HG03342 (cell line): ENCODE data around the gene DUS2.
A peak's percentile ranks its signal among the peaks of the same experiment; 100 is the strongest.

Experiments
- ATAC-seq: cut with Tn5 transposase; IDR thresholded peaks from one replicate; pipeline ENCODE4 v1.9.1; 2021; ENCODE audit warnings: mild to moderate bottlenecking, moderate library complexity; ENCODE audit not compliant: unreplicated experiment

DUS2 gene

GRCh38 chr16:68040506-68041288 is 17.6 kb downstream of the DUS2 start:
- ATAC-seq, result peak; percentile 78

DNA sequence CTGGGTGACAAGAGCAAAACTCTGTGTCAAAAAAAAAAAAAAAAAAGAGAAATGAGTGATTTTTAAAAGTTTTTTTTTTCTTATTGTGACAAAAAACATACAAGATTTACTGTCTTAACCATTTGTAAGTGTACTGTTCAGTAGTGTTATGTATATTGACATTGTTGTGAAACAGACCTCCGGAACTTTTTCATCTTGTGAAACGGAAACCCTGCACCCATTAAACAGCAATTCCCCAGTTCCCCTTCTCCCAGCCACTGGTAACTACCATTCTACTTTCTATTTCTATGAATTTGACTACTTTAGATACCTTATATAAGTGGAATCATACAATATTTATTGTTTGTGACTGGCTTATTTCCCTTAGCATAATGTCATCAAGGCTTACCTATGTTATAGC is 18.7 kb downstream of the DUS2 start:
- no peak for ATAC-seq

- ATAC-seq, result no peak
Observed at GRCh38 chr16:68046106-68046505, 23.0 kb downstream of the DUS2 start.

GRCh38 chr16:68047987-68048386 is 24.9 kb downstream of the DUS2 start:
- no peak for ATAC-seq

- ATAC-seq, result no peak
Observed at GRCh38 chr16:68049449-68049848, 26.4 kb downstream of the DUS2 start.

GRCh38 chr16:68055395-68055794 is 32.3 kb downstream of the DUS2 start:
- no peak for ATAC-seq

DNA sequence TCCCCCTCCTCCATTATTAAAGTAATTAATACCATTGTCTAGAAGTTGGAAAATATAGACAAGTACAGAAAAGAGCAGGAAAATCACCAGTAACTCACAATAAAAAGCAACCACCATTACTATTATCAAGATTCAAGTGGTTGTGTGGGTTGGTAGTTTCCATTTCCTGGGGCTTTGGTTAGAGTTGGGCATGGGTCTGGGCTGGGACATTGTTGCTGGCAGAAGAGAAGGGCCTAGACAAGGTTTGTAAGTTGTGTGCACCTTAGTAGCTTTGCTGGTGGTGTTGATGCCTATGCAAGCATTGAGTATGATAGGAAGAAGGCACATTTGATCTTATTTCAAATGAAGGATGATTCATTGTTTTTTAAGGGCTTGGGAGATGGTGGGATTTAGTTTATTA is 36.7 kb downstream of the DUS2 start:
- ATAC-seq, result no peak

DNA sequence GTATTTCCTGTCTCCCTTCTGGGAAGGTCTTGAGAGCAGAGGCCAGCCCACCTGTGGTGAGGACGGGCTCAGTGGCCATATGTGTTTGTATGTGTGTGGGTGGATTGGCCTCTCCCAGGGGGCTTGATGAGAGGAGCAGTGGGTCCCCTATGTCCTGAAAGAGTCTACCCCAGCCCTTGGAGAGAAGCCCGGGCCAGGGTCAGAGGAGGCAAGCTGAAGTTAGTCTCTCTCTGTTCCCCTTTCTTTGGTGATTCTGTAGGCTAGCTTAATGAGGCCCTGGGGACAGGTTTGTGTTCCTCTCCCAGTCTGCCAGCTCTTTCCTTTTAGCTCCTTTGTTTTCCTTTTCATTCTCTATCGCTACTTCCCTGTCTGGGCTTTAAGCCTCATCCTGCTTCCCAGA is 38.3 kb downstream of the DUS2 start:
- ATAC-seq, result no peak

- no peak for ATAC-seq
Observed at GRCh38 chr16:68062910-68063393, 39.9 kb downstream of the DUS2 start.

DNA sequence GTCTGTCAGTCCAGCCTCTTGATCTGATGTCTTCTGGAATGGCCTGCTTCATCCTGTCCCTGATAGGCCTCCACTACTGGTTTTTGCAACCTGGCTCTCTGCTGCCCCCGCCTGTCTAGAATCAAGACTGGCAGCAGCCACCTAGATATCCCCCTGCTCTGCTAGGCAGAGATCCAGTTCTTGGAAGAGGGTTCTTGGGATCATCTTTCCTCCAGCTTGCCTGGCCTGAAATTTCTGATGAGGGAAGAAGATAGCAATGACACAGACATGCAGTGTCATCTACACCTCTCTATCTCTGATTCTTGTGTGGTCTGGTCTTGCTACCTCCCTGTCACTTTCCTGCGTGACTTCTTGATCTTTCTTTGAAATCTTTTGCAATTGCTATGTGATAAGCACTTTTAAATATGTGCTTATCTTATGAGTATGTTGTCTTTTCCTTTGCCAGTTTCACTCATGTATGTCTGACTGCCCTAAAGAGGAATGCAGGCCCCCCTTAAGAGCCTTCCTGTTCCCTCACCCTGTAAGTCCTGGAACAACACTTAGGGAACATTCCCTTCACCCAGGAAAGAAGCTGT is 41.8 kb downstream of the DUS2 start:
- no peak for ATAC-seq

- no peak for ATAC-seq
Observed at GRCh38 chr16:68065716-68066305, 42.7 kb downstream of the DUS2 start.

DNA sequence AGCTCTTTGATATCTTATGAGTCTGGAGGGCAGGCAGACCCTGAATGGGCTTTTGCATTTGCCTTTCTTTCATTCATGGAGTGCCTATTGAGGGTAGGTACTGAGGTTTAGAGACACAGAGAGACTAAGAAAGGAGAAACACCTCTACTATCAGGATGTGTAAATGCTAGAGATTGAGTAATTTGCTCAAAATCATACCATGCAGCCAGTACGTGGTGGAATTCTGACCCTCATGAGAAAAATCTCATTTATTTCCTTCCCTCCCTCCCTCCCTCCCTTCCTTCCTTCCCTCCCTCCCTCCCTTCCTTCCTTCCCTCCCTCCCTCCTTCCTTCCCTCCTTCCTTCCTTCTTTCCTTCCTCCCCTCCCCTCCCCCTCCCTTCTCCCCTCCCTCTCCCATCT is 43.7 kb downstream of the DUS2 start:
- ATAC-seq, result no peak

- ATAC-seq, result no peak
Observed at GRCh38 chr16:68068926-68069325, 45.8 kb downstream of the DUS2 start.

- no peak for ATAC-seq
Observed at GRCh38 chr16:68069511-68070248, 46.6 kb downstream of the DUS2 start.

DNA sequence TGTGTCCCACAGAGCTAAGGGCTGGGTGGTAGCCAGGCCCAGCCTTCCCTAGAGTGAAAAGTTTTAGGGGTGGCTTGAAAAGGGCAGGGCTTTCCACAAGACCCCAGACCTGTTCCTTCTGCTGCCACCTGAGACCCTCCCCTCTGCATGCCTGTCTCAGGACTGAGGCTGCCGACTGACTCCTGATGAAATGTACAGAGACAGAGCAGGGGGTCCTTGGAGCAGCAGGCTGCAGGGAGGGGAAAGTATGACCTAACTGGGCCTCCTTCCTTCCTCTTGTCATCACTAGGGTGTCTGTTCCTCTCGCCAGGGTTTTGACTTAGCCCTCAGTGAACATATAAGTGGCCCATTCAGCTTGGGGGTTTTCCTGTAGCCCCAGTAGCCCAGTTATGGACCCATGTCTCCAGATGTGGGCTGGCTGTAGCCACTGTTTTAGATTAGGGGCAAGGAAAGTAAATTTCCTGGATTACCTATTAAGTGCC is 47.2 kb downstream of the DUS2 start:
- ATAC-seq, result no peak

- ATAC-seq, result no peak
Observed at GRCh38 chr16:68070806-68071517, 47.9 kb downstream of the DUS2 start.

- ATAC-seq, result no peak
Observed at GRCh38 chr16:68071518-68071901, 48.4 kb downstream of the DUS2 start.

DNA sequence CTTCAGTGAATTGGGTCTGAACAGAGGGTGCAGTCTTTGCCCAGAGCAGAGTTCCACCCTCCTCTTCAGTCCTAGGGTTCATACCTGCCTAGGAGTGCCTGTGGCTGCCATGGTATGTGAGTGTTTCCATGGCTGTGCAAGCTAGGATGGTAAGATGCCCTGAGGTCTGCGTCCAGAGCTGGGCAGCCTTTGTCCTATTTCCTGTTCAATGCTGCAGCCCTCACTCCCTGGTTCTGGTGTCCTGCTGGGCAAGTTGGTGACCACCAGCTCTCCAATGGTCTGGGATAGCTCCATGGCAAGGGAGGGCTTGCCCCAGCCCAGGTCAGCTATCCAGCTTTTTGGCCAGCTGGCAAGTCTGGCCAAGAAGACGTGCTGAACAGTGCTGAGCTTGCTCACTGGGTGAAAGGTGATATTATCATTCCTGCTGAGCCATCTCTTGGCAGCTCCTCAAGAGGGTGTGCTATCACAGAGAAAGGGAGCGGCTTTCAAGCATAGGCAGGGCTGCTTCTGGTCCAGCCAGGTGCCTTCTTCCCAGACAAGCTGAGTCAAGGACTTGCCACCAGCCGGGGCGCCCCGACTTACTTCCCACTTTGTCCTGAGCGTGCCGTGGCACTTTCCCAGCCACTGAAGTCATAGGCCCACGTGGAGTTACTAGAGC is 49.1 kb downstream of the DUS2 start:
- ATAC-seq, result no peak

DNA sequence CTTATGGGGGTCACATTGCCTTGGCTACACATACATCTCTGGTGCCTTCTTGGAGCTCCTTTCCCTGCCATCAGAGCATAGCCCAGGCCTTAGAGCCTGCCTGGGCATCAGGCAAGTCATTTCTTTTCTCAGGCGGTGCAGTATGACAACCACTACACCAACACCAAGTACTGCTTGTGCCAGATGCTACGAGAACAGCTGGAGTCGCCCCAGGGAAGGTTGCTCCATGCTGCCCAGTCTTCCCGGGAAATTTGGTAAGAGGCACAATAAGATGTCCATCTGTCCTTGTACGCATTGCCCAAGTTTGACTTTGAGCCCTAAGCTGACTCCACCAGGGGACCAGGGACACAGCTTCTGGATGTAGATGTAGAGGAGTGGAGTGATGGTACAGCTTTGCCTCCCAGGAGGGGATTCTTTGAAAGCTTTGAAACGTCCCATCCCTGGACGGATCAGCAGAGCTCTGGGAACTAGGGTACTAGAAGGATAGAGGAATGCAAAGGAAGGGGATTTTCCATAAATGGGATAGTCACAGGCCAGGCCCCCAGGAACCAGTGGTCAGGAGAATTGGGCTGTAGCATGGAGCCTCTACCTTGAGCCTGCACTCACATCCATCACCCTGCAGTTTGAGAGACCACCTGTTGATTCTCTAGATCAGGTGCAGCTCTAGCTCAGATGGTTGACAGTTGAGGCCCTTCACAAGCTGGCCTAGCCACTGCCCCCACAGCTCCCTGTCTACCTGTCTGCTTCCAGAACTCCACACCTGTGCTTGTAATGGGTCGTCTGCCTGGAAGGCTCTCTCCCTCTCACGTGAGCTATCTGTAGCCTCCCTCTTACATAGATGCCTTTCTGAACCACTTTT is 51.0 kb downstream of the DUS2 start:
- ATAC-seq, result no peak
